ENCODE data around the gene FGFR2.

DNA sequence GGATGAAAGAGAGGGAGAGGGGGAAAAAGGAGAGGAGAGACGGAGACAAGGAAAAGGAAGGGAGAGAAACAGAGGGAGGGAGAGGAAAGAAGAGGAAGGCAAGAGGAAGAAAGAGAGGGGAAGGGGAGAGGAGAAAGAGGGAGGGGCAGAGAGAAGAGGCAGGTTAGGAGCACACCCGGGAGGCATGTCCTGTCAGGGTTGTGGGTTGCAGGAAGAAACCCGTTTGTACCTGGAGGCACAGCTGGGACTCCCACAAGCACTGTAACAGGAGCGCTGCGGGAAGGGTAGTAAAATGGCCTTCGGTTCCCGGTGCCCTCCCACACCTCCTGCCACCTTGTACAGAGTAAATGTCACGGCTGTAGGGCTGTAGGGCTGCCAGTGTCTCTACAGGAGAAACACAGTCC is 24.7 kb downstream of the FGFR2 start:
- TF ChIP-seq, protein P1, sequence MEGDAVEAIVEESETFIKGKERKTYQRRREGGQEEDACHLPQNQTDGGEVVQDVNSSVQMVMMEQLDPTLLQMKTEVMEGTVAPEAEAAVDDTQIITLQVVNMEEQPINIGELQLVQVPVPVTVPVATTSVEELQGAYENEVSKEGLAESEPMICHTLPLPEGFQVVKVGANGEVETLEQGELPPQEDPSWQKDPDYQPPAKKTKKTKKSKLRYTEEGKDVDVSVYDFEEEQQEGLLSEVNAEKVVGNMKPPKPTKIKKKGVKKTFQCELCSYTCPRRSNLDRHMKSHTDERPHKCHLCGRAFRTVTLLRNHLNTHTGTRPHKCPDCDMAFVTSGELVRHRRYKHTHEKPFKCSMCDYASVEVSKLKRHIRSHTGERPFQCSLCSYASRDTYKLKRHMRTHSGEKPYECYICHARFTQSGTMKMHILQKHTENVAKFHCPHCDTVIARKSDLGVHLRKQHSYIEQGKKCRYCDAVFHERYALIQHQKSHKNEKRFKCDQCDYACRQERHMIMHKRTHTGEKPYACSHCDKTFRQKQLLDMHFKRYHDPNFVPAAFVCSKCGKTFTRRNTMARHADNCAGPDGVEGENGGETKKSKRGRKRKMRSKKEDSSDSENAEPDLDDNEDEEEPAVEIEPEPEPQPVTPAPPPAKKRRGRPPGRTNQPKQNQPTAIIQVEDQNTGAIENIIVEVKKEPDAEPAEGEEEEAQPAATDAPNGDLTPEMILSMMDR (IDR thresholded peaks at IDR 0.05), result no peak
- TF ChIP-seq POLR2AphosphoS5 (IDR thresholded peaks at IDR 0.05; ENCODE audit: low read depth, low read length), result no peak
- no peak for TF ChIP-seq SIN3A (IDR thresholded peaks at IDR 0.05; ENCODE audit: borderline replicate concordance, insufficient read depth, low read depth, low read length)
- TF ChIP-seq, protein P2, sequence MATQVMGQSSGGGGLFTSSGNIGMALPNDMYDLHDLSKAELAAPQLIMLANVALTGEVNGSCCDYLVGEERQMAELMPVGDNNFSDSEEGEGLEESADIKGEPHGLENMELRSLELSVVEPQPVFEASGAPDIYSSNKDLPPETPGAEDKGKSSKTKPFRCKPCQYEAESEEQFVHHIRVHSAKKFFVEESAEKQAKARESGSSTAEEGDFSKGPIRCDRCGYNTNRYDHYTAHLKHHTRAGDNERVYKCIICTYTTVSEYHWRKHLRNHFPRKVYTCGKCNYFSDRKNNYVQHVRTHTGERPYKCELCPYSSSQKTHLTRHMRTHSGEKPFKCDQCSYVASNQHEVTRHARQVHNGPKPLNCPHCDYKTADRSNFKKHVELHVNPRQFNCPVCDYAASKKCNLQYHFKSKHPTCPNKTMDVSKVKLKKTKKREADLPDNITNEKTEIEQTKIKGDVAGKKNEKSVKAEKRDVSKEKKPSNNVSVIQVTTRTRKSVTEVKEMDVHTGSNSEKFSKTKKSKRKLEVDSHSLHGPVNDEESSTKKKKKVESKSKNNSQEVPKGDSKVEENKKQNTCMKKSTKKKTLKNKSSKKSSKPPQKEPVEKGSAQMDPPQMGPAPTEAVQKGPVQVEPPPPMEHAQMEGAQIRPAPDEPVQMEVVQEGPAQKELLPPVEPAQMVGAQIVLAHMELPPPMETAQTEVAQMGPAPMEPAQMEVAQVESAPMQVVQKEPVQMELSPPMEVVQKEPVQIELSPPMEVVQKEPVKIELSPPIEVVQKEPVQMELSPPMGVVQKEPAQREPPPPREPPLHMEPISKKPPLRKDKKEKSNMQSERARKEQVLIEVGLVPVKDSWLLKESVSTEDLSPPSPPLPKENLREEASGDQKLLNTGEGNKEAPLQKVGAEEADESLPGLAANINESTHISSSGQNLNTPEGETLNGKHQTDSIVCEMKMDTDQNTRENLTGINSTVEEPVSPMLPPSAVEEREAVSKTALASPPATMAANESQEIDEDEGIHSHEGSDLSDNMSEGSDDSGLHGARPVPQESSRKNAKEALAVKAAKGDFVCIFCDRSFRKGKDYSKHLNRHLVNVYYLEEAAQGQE (IDR thresholded peaks at IDR 0.05; ENCODE audit: insufficient read depth in 1 of 2, low read depth in 2 of 2, low read length in 1 of 2), result no peak

Measured in Panc1 (cell line).